Ascending aorta (tissue), 2 donors: Measurements from ENCODE around the gene HOXA2. TPM values are rescaled to one million over a fixed set of nuclear protein-coding genes. Genes with fewer than 3 reads are reported as not detected.

ENCODE experiments used
- DNase-seq, 2 donors: peaks; one replicate each; pipeline ENCODE4 v3.0.0-alpha.2; 2019; ENCODE audit warnings: low spot score in 2 of 2
- H3K27ac ChIP-seq, 2 donors: fragments of 200-600 bp; sonication (generic); one replicate each; pipeline ENCODE4 v1.5.1; 2016 to 2017; ENCODE audit warnings: mild to moderate bottlenecking in 1 of 2
- H3K27me3 ChIP-seq: fragments of 200-600 bp; sonication (generic); one replicate; pipeline ENCODE4 v1.5.1; 2017
- H3K36me3 ChIP-seq, 2 donors: fragments of 200-600 bp; sonication (generic); one replicate each; pipeline ENCODE4 v1.5.1; 2016
- H3K4me1 ChIP-seq, 2 donors: fragments of 200-600 bp; sonication (generic); one replicate each; pipeline ENCODE4 v1.5.1; 2016 to 2017; ENCODE audit warnings: mild to moderate bottlenecking in 1 of 2
- H3K4me3 ChIP-seq, 2 donors: fragments of 200-600 bp; sonication (generic); one replicate each; pipeline ENCODE4 v1.5.1; 2016 to 2017; ENCODE audit warnings: mild to moderate bottlenecking in 1 of 2
- H3K9me3 ChIP-seq, 2 donors: fragments of 200-600 bp; sonication (generic); one replicate each; pipeline ENCODE4 v1.5.1; 2016
- intact Hi-C: fragments of 100-400 bp; cut with DNase I; formaldehyde crosslinking; loops from one replicate; pipeline ENCODE4 v1.15.1; 2023
- total RNA-seq: library from RNA; depleted of rRNA; stranded (reverse); fragments of >200 nt; gene quantifications from one replicate; pipeline ENCODE4 v1.1.0, GENCODE V29; 2016
- TF ChIP-seq, protein P1 (sequence below), 3 experiments: fragments of 200-600 bp in 2 of 3; fragments of 450-650 bp in 1 of 3; sonication (generic) in 2 of 3; IDR thresholded peaks; one replicate each; pipeline ENCODE4 v1.5.1; 2016 to 2019; ENCODE audit warnings: antibody characterized with exemption in 3 of 3, mild to moderate bottlenecking in 1 of 3, moderate library complexity in 1 of 3

HOXA2 gene
- total RNA-seq, 1 donor from 2014 or later = 36.5 TPM

DNA sequence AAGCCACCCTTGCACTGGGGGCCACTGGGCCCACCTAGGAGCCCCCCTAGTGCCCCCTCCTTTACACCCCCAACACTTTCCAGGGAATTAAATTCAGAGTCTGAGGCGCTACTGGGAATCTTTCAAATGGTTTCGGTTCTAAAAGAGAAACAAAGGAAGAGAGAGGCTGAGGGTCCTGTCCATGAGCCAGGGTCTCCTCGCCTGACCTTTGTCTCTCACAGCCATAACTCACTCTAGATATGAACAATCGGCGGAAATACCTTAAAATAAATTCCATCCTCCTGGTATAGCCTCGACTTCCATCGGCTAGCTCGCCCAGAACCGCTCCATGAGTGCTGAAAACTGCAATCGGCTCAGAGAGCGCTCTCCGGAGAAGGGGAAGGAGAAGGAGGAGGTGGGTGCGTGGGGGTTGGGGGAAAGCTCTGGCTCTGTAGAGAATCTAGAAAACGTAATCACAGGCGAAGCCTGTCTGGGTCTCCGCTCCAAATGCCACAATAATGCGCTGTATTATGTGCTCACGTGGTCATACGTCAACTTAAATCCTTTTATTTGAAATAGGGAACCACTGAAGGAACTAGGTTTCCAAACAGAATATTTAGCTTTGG lies 15.5 kb upstream of the HOXA2 start:
- H3K9me3 ChIP-seq = no peaks in the 10 kb centered on the region
- no peaks in the 10 kb centered on the region for H3K27me3 ChIP-seq
- TF ChIP-seq, protein P1, sequence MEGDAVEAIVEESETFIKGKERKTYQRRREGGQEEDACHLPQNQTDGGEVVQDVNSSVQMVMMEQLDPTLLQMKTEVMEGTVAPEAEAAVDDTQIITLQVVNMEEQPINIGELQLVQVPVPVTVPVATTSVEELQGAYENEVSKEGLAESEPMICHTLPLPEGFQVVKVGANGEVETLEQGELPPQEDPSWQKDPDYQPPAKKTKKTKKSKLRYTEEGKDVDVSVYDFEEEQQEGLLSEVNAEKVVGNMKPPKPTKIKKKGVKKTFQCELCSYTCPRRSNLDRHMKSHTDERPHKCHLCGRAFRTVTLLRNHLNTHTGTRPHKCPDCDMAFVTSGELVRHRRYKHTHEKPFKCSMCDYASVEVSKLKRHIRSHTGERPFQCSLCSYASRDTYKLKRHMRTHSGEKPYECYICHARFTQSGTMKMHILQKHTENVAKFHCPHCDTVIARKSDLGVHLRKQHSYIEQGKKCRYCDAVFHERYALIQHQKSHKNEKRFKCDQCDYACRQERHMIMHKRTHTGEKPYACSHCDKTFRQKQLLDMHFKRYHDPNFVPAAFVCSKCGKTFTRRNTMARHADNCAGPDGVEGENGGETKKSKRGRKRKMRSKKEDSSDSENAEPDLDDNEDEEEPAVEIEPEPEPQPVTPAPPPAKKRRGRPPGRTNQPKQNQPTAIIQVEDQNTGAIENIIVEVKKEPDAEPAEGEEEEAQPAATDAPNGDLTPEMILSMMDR (IDR thresholded peaks at IDR 0.05) = no peak
- peak overlapping the region; percentile 63 to 66 for H3K4me3 ChIP-seq
- H3K4me1 ChIP-seq = peaks cover 0 to 22% of the 10 kb centered on the region in 2 donors
- intact Hi-C loops = loop anchor here (10.0 kb wide), 1 partner anchor 1297 kb away; the partner anchor contains the start of gene CREB5
- no peak for DNase-seq
- peak overlapping the region; percentile 89 to 97 for H3K27ac ChIP-seq
- no peaks in the 10 kb centered on the region for H3K36me3 ChIP-seq

DNA sequence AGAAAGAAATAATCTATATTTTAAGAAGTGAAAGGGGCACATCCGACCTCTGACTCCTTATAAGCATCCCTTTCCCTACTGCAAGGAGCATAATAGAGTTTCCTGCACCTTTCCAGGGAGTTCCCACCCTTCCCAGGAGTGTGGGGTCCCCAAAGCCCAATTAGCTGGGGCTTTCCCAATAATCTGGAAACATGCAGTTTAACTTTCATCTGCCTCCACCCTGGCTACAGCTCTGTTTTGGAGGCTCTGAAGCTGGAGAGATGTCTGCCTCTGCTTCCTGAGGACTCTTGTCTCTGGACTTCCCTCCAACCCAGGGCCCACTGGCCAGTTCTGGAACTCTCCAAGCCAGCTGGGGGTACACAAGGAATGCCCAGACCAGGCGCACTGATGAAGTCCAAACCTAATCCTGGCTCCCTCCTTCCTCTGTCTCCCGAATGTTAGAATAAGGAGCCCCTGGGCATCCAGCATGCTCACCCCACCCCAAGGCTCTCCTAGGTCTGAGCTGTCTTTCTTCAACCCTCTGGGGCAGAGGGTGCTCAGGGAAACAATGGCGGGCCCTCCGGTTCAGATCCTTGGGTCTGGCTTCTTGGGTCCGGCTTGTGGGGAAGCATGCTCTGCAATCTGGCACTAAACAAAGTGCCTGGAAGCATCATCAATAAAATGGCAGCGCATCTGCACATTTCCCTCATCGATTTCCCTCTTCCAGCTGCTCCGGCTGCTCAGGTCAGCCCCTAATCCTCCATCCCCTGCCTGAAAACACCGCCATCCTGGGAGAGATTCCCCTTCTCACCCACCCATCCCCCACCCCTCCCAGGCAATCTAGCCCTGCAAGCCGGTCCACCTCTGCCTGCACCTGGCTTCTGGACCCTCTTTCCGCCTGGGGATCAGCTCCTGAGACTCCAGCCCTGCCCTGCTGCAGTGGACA lies 14.7 kb upstream of the HOXA2 start:
- H3K4me1 ChIP-seq = peaks cover 0 to 22% of the 10 kb centered on the region in 2 donors
- no peak for DNase-seq
- peak overlapping the region; percentile 89 to 97 for H3K27ac ChIP-seq
- TF ChIP-seq, protein P1 (IDR thresholded peaks at IDR 0.05) = no peak
- no peaks in the 10 kb centered on the region for H3K9me3 ChIP-seq
- peak overlapping the region; percentile 63 to 66 for H3K4me3 ChIP-seq
- H3K36me3 ChIP-seq = no peaks in the 10 kb centered on the region
- H3K27me3 ChIP-seq = no peaks in the 10 kb centered on the region
- intact Hi-C loops = loop anchor here (10.0 kb wide), 1 partner anchor 1298 kb away; the partner anchor contains the start of gene CREB5

DNA sequence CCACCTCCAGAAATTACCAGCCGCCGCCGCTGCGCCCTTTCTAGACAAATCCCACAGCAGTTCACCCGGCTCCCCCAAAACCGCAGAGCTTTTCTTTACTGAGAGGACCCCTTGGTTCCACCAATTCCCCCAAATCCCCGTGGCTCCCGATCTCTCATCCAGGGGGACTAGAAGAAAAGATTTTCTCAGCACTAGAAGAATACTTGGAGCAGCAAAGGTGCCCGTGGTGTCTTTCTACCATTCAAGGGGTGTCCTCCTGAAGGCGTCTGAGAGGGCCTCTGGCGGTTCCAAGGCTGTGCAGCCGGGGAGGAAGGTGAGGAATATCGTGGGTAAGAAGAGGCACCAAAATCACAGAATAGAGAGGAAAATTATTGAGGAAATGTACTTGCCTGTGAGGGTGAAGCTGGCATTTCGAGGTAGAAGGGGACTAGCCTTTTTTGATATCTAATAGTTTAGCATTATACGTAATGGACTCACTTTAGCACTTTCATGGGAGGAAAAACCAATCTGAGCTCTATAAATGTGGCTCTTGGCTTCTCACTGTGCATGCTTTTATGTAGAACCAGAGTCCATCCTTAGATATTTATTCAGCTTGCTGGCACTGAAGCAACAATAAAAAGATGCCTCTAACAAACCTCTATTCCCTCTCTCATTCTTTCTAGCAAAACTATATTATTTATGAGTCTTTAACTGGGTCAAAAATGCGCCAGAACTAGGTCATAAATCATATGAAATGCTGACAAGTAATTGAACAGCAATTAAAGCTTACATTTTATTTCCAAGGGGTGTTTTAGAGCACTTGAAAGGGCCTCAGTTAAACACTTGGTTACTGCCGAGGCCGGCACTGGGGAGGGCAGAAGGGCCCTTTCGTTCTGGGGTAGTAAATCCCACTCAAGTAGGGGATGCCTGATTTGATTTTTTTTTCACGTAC lies 13.8 kb upstream of the HOXA2 start:
- TF ChIP-seq, protein P1 (IDR thresholded peaks at IDR 0.05) = no peak
- no peaks in the 10 kb centered on the region for H3K9me3 ChIP-seq
- intact Hi-C loops = loop anchor here (10.0 kb wide), 1 partner anchor 1299 kb away; the partner anchor contains the start of gene CREB5
- H3K27me3 ChIP-seq = no peaks in the 10 kb centered on the region
- DNase-seq = no peak
- H3K4me1 ChIP-seq = peaks cover 0 to 22% of the 10 kb centered on the region in 2 donors
- H3K4me3 ChIP-seq = peak overlapping the region; percentile 63 to 66
- H3K27ac ChIP-seq = peak overlapping the region; percentile 89 to 97
- H3K36me3 ChIP-seq = no peaks in the 10 kb centered on the region

DNA sequence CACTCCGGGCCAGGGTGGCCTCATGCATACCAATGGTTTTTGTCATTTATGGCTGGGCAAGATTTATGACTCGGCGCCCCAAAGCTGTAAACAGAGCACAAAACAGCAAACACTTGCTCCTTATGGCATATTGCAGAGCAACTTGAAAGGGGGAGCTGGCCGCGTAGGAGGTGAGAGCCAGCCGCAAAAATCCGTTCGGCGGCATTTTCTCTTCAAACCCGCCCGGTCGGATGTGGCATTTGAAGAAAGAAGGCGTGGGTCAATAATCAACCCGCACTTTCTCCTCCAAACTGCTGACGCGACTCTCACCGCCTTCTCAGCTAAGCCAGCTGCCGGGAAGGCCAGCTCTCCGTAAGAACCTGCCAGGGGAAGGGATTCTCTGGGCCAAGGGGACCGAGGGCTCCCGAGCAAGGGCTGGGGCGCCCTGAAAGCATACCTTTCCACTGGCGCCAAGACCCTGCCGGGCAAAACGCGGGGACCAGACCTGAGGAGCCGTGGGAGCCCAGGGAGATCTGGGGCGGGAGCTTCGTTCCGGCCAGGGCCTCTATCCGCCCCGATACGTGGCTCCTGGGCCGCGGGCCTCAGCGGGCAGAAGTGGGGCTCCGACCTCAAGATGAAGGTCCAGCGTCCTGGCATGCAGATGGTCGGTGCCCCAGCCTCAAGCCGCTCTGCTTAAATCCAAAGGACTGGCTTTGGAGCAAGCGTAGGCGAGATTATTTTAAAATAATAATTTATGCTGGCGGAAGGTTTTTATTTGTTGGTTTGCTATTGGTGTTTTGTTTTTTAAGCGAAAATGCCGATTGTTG lies 12.9 kb upstream of the HOXA2 start:
- Histone ChIP-seq H3K4me1 (peaks cover under 1 to 18% of the 10 kb centered on the region in 2 donors), H3K4me3 (peak overlapping the region; percentile 63 to 66), H3K27ac (peak overlapping the region; percentile 89 to 97), H3K9me3 (no peaks in the 10 kb centered on the region), H3K27me3 (no peaks in the 10 kb centered on the region), H3K36me3 (no peaks in the 10 kb centered on the region)
- TF ChIP-seq, protein P1 (IDR thresholded peaks at IDR 0.05) = no peak
- no peak for DNase-seq
- intact Hi-C loops = loop anchor here (2.0 to 10.0 kb wide), 3 partner anchors 15 to 1299 kb away; partner anchors contain the start of genes CREB5 and HOXA4
